ENCODE measurements around the gene SYNGR2.

SYNGR2 gene

DNA sequence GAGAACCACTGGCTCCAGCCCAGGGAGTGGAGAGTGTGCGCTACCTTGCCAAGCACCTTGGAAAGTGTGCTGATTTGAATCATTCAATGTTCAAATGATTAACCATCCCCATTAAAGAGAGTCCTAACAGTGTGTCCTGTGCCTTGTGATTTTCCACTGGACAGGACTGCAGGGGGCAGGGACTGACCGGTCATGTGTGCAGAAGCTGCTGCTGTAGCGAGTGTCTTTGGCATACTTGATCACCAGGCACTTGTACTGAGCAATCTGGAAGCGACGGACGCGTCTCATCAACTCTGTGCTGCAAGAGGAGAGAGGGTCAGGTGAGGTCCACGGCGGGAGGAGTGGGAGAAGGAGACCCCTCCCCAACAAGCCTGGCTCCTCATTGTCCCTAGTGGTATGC is 16.5 kb downstream of the SYNGR2 start:
- H3K9ac ChIP-seq (ENCODE audit: low read depth in 1 of 2, low read length in 2 of 2), result no peak overlapping the region
- H3K4me1 ChIP-seq (ENCODE audit: control insufficient read depth in 1 of 2, insufficient read depth in 2 of 2, low read length in 2 of 2), result peaks cover 14 to 32% of the 10 kb centered on the region in 2 donors
- H3K27me3 ChIP-seq (ENCODE audit: control insufficient read depth in 1 of 2, insufficient read depth in 2 of 2, low read length in 2 of 2), result no peaks in the 10 kb centered on the region
- no peaks in the 10 kb centered on the region for H3K9me3 ChIP-seq (ENCODE audit: control insufficient read depth in 1 of 2, low read length in 2 of 2)
- H3K36me3 ChIP-seq (ENCODE audit: control insufficient read depth in 1 of 2, insufficient read depth in 2 of 2, low read length in 2 of 2), result peaks cover 0 to 3% of the 10 kb centered on the region in 2 donors
- H3K4me3 ChIP-seq (ENCODE audit: low read depth in 1 of 2, low read length in 2 of 2), result no peak overlapping the region
- H3K27ac ChIP-seq (ENCODE audit: low read depth, low read length), result peak overlapping the region; percentile 18

DNA sequence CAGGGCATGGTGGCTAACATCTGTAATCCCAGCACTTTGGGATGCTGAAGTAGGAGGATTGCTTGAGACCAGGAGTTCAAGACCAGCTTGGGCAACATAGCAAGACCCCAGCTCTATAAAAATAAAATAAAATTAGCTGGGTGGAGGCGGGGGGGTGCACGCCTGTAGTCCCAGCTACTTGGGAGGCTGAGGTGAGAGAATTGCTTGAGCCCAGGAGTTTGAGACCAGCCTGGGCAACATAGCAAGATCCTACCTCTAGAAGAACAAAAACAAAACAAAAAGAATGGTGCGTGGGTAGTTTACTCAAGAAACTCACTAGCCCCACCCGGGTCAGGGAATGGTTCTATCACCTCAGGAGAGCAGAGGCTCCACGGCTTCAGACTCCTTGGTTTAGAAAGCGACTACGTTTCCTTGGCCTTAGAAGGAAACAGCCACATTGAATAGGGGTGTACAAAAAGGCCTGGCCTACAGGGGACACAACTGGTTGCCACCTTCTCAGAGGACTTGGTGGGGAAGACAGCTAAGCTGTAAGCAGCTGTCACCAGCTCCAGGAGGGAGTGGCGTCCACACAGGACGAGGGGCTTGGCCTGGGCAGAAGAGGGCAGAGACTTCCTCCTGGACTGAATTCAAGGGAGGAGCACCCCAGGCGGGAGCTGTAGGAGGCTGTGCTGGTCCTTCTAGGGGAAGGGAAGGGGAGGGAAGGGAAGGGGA is 17.8 kb downstream of the SYNGR2 start:
- Histone ChIP-seq H3K27ac (ENCODE audit: low read depth, low read length) (no peak overlapping the region), H3K27me3 (ENCODE audit: control insufficient read depth in 1 of 2, insufficient read depth in 2 of 2, low read length in 2 of 2) (no peaks in the 10 kb centered on the region), H3K4me3 (ENCODE audit: low read depth in 1 of 2, low read length in 2 of 2) (peak overlapping the region; percentile 24 to 53), H3K4me1 (ENCODE audit: control insufficient read depth in 1 of 2, insufficient read depth in 2 of 2, low read length in 2 of 2) (peaks cover 5 to 29% of the 10 kb centered on the region in 2 donors), H3K9me3 (ENCODE audit: control insufficient read depth in 1 of 2, low read length in 2 of 2) (no peaks in the 10 kb centered on the region), H3K36me3 (ENCODE audit: control insufficient read depth in 1 of 2, insufficient read depth in 2 of 2, low read length in 2 of 2) (peaks cover 0 to 5% of the 10 kb centered on the region in 2 donors), H3K9ac (ENCODE audit: low read depth in 1 of 2, low read length in 2 of 2) (peak overlapping the region; percentile 2 to 39)

DNA sequence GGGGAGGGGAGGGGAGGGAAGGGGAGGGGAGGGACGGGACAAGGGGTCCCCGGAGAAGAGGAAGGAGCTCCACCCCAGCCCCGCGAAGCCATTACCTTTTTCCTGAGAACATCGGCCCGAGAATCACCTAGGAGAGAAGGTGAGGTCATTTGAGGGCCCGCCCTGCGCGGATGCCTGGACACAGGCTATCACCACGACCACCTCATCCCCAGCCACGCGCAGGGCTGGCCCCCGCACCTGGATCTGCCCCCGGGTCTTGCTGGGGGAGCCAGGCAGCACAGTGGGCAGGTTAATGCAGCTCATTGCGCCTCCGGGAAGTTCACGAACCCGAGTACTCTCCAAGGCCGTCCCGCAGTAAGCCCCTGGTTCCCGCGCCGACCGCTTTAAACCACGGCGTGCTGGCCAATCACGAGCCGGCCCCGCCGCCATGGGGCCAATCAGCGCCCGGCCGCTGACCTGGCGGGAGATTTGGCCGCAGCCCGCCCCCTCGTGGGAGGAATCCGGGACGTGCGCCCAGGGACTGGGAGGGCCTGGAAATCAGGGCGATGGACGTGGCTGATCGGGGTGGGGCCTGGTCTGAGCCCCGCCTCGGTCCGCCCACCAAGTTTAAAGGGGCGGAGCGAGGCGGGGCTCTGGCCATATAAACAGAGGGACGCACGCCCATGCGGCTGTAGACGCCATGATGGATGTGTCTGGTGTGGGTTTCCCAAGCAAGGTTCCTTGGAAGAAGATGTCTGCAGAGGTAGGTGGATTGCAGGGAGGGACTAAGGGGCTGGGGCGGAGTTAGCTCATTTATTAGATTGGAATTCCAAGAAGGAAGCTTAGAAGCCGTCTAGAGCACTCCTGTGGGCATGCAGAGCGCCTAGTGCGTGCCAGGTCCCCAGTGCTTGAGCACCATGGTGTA is 18.6 kb downstream of the SYNGR2 start, which contains the start of the genes AFMID and TK1:
AFMID (plus strand) TSS at position 671 of the 904 bp plus-strand sequence; CDS start at position 680, 9 bp downstream.
TK1 (minus strand) TSS at position 361 of the 904 bp plus-strand sequence; CDS start at position 303, 58 bp downstream.
- Histone ChIP-seq H3K9ac (ENCODE audit: low read depth in 1 of 2, low read length in 2 of 2) (peak within 1 kb of the TSS; percentile 51 to 77), H3K27ac (ENCODE audit: low read depth, low read length) (peak within 1 kb of the TSS; percentile 83), H3K27me3 (ENCODE audit: control insufficient read depth in 1 of 2, insufficient read depth in 2 of 2, low read length in 2 of 2) (no peaks in the 10 kb centered on the region), H3K4me1 (ENCODE audit: control insufficient read depth in 1 of 2, insufficient read depth in 2 of 2, low read length in 2 of 2) (peaks cover 5 to 29% of the 10 kb centered on the region in 2 donors), H3K36me3 (ENCODE audit: control insufficient read depth in 1 of 2, insufficient read depth in 2 of 2, low read length in 2 of 2) (peaks cover 0 to 5% of the 10 kb centered on the region in 2 donors), H3K9me3 (ENCODE audit: control insufficient read depth in 1 of 2, low read length in 2 of 2) (no peaks in the 10 kb centered on the region), H3K4me3 (ENCODE audit: low read depth in 1 of 2, low read length in 2 of 2) (peak within 1 kb of the TSS; percentile 76 to 84)

DNA sequence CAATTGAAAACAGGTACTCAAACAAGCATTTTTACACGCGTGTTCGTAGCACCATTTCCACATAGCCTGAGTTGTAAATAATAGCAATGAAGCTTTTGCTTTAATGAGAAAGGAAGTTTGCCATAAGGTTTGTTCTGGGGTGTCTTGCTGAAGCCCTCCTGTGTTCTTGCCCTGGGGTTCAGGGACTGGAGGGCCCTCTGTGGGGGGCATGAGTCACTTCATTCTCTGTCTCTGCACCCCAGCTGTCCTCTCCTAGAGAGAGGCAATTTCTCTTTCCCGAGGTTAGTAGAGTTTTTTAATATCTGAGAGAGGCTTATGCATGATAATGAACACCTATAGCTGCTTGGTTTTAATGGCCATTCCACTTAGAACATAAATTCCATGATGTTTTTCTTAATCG is 28.3 kb downstream of the SYNGR2 start:
- peaks cover 6 to 21% of the 10 kb centered on the region in 2 donors for H3K36me3 ChIP-seq (ENCODE audit: control insufficient read depth in 1 of 2, insufficient read depth in 2 of 2, low read length in 2 of 2)
- peaks cover 0 to 4% of the 10 kb centered on the region in 2 donors for H3K4me1 ChIP-seq (ENCODE audit: control insufficient read depth in 1 of 2, insufficient read depth in 2 of 2, low read length in 2 of 2)
- H3K9ac ChIP-seq (ENCODE audit: low read depth in 1 of 2, low read length in 2 of 2), result no peak overlapping the region
- H3K27ac ChIP-seq (ENCODE audit: low read depth, low read length), result no peak overlapping the region
- H3K4me3 ChIP-seq (ENCODE audit: low read depth in 1 of 2, low read length in 2 of 2), result no peak overlapping the region
- H3K9me3 ChIP-seq (ENCODE audit: control insufficient read depth in 1 of 2, low read length in 2 of 2), result no peaks in the 10 kb centered on the region
- no peaks in the 10 kb centered on the region for H3K27me3 ChIP-seq (ENCODE audit: control insufficient read depth in 1 of 2, insufficient read depth in 2 of 2, low read length in 2 of 2)

DNA sequence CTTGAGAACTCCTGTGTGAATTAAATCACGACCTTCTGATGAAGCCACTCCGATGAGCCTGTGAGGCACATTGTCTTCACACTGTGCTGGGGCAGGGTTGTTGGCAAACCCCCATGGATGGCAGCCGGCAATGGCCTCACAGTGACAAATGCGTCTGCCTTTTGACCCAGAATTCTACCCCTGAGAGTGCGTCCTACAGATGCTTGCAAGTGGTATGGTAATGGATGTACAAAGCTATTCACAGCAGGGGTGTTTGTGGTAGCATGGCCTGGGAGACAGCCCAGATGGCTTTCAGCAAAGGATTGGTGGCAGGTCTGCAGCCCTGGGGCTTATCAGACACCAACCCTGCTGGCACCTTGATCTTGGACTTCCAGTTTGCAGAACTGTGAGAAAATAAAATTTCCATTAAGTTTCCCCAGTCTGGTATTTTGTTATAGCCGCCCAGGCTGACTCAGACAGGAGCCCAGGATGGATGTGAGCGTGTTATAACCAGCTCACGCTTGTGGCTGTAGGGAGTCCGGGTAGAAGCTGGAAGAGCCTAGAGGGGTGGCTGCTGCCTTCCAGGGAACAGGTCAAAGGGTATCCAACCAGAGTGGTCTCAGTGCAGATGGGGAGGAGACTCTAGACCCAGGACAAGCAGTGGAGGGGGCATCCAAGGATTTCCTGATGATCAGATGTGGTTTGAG is 28.9 kb downstream of the SYNGR2 start:
- Histone ChIP-seq H3K9me3 (ENCODE audit: control insufficient read depth in 1 of 2, low read length in 2 of 2) (no peaks in the 10 kb centered on the region), H3K27ac (ENCODE audit: low read depth, low read length) (no peak overlapping the region), H3K27me3 (ENCODE audit: control insufficient read depth in 1 of 2, insufficient read depth in 2 of 2, low read length in 2 of 2) (no peaks in the 10 kb centered on the region), H3K4me1 (ENCODE audit: control insufficient read depth in 1 of 2, insufficient read depth in 2 of 2, low read length in 2 of 2) (peaks cover 0 to 4% of the 10 kb centered on the region in 2 donors), H3K36me3 (ENCODE audit: control insufficient read depth in 1 of 2, insufficient read depth in 2 of 2, low read length in 2 of 2) (peaks cover 6 to 21% of the 10 kb centered on the region in 2 donors), H3K9ac (ENCODE audit: low read depth in 1 of 2, low read length in 2 of 2) (no peak overlapping the region), H3K4me3 (ENCODE audit: low read depth in 1 of 2, low read length in 2 of 2) (no peak overlapping the region)

DNA sequence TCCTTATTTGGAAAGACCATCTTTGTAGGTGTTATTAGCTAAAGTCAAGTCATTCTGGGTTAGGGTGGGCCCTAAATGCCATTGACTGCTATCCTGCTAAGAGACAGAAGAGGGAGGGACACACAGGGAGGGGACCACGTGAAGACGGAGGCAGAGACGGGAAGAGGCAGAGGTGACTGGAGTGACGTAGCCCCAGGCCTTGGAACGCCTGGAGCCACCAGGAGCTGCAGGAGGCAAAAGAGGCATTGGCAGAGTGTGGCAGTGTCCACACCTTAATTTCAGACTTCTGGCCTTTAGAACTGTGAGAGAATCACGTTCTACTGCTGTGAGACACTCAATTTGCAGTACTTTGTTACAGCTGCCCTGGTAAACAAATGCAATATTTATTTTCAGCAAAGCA is 32.1 kb downstream of the SYNGR2 start:
- Histone ChIP-seq H3K36me3 (ENCODE audit: control insufficient read depth in 1 of 2, insufficient read depth in 2 of 2, low read length in 2 of 2) (peaks cover 9 to 31% of the 10 kb centered on the region in 2 donors), H3K27me3 (ENCODE audit: control insufficient read depth in 1 of 2, insufficient read depth in 2 of 2, low read length in 2 of 2) (no peaks in the 10 kb centered on the region), H3K4me1 (ENCODE audit: control insufficient read depth in 1 of 2, insufficient read depth in 2 of 2, low read length in 2 of 2) (no peaks in the 10 kb centered on the region), H3K9me3 (ENCODE audit: control insufficient read depth in 1 of 2, low read length in 2 of 2) (no peaks in the 10 kb centered on the region), H3K27ac (ENCODE audit: low read depth, low read length) (no peak overlapping the region), H3K9ac (ENCODE audit: low read depth in 1 of 2, low read length in 2 of 2) (no peak overlapping the region), H3K4me3 (ENCODE audit: low read depth in 1 of 2, low read length in 2 of 2) (no peak overlapping the region)

DNA sequence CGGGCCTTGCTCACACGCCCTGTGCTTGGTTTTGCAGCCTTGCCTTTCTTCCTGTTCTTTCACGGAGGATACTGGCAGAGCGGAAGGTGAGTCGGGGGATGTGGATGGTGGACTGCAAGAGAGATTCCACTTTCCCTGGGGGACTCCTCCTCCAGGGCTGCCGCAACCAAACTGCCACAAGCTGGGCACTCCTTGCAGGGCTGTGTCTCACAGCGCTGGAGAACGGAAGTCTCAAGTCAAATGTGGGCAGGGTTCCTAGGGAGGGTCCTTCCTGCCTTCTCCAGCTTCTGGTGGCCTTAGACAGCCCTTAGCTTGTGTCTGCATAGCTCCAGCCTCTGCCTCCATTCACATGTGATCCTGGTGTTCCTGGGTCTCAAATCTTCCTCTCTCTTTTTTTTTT is 34.3 kb downstream of the SYNGR2 start:
- H3K9ac ChIP-seq (ENCODE audit: low read depth in 1 of 2, low read length in 2 of 2), result no peak overlapping the region
- no peak overlapping the region for H3K27ac ChIP-seq (ENCODE audit: low read depth, low read length)
- no peak overlapping the region for H3K4me3 ChIP-seq (ENCODE audit: low read depth in 1 of 2, low read length in 2 of 2)
- H3K36me3 ChIP-seq (ENCODE audit: control insufficient read depth in 1 of 2, insufficient read depth in 2 of 2, low read length in 2 of 2), result peaks cover 3 to 22% of the 10 kb centered on the region in 2 donors
- no peaks in the 10 kb centered on the region for H3K27me3 ChIP-seq (ENCODE audit: control insufficient read depth in 1 of 2, insufficient read depth in 2 of 2, low read length in 2 of 2)
- no peaks in the 10 kb centered on the region for H3K4me1 ChIP-seq (ENCODE audit: control insufficient read depth in 1 of 2, insufficient read depth in 2 of 2, low read length in 2 of 2)
- no peaks in the 10 kb centered on the region for H3K9me3 ChIP-seq (ENCODE audit: control insufficient read depth in 1 of 2, low read length in 2 of 2)

DNA sequence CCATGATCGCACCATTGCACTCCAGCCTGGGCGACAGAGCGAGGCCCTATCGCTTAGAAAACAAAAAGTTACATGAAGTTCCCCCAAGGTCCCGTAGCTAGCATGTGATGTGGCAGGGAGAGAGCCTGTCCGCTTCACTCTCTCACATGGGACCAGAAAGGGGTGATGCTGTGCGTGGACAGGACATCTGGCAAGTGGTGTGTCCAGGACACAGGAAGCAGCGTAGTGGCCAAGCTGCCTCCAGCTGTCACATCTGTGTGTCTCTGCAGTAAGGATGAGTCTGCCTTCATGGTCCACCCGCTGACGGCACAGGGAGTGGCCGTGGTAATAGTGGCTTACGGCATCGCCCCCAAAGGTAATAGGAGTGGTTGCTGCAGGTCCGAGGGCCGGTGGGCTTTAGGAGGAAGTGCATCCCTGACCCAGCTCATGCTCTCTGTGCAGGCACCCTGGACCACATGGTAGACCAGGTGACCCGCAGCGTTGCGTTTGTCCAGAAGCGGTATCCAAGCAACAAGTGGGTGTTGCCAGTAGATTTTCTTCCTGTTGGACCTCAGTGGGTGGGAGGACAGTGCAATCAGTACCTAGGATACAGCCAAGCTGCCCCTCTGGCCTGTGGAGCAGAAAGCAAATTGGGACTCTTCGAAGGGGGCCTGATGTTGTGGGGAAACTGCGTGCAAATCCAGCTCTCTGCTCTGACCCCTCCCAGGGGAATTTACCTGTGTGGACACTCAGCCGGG is 36.2 kb downstream of the SYNGR2 start:
- Histone ChIP-seq H3K4me3 (ENCODE audit: low read depth in 1 of 2, low read length in 2 of 2) (no peak overlapping the region), H3K27ac (ENCODE audit: low read depth, low read length) (no peak overlapping the region), H3K4me1 (ENCODE audit: control insufficient read depth in 1 of 2, insufficient read depth in 2 of 2, low read length in 2 of 2) (no peaks in the 10 kb centered on the region), H3K36me3 (ENCODE audit: control insufficient read depth in 1 of 2, insufficient read depth in 2 of 2, low read length in 2 of 2) (peaks cover 3 to 19% of the 10 kb centered on the region in 2 donors), H3K9ac (ENCODE audit: low read depth in 1 of 2, low read length in 2 of 2) (no peak overlapping the region), H3K9me3 (ENCODE audit: control insufficient read depth in 1 of 2, low read length in 2 of 2) (no peaks in the 10 kb centered on the region), H3K27me3 (ENCODE audit: control insufficient read depth in 1 of 2, insufficient read depth in 2 of 2, low read length in 2 of 2) (no peaks in the 10 kb centered on the region)

DNA sequence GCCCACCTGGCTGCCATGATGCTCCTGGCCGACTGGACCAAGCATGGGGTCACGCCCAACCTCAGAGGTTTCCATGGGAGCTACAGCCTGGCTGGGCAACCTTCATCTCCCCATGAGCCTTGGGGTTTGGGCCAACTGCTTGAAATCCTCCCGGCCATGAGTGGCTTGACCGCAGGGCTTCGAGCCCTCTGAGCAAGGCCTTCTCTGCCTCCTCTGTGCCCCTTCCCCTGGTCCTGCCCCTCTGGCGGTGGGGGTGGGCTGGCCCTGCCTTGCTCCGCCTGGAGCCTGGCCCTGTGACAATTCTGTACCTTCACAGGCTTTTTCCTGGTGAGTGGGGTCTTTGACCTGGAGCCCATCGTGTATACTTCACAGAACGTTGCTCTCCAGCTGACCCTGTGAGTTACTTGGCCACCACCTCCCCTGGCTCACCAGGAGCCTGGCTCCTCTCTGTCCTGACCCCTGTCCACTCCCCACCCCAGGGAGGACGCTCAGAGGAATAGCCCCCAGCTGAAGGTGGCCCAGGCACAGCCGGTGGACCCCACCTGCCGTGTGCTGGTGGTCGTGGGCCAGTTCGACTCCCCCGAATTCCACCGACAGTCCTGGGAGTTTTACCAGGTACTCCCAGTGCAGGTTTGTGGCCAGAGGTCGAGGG is 36.9 kb downstream of the SYNGR2 start:
- Histone ChIP-seq H3K27me3 (ENCODE audit: control insufficient read depth in 1 of 2, insufficient read depth in 2 of 2, low read length in 2 of 2) (no peaks in the 10 kb centered on the region), H3K9ac (ENCODE audit: low read depth in 1 of 2, low read length in 2 of 2) (no peak overlapping the region), H3K27ac (ENCODE audit: low read depth, low read length) (no peak overlapping the region), H3K36me3 (ENCODE audit: control insufficient read depth in 1 of 2, insufficient read depth in 2 of 2, low read length in 2 of 2) (peaks cover 3 to 19% of the 10 kb centered on the region in 2 donors), H3K4me3 (ENCODE audit: low read depth in 1 of 2, low read length in 2 of 2) (no peak overlapping the region), H3K9me3 (ENCODE audit: control insufficient read depth in 1 of 2, low read length in 2 of 2) (no peaks in the 10 kb centered on the region), H3K4me1 (ENCODE audit: control insufficient read depth in 1 of 2, insufficient read depth in 2 of 2, low read length in 2 of 2) (no peaks in the 10 kb centered on the region)
